ENCODE results near the gene SEC14L2.

The SEC14L2 gene

GRCh38 chr22:30424534-30425326 is 27.9 kb downstream of the SEC14L2 start:
- peak overlapping the region; percentile 38 for H3K4me3 ChIP-seq (ENCODE audit: low read depth, low read length)

DNA sequence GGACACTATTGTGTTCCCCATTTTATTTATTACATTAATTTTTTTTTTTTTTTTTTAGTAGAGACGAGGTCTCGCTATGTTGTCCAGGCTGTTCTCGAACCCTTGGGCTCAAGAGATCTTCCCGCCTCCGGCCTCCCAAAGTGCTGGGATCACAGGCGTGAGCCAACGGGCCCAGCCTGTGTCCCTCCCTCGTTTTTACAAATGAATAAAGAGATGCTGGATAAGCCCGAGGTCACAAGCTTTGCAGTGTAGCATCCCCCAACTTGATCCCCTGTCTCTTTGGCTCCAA is 28.5 kb downstream of the SEC14L2 start:
- H3K4me3 ChIP-seq (ENCODE audit: low read depth, low read length), result peak overlapping the region; percentile 79

DNA sequence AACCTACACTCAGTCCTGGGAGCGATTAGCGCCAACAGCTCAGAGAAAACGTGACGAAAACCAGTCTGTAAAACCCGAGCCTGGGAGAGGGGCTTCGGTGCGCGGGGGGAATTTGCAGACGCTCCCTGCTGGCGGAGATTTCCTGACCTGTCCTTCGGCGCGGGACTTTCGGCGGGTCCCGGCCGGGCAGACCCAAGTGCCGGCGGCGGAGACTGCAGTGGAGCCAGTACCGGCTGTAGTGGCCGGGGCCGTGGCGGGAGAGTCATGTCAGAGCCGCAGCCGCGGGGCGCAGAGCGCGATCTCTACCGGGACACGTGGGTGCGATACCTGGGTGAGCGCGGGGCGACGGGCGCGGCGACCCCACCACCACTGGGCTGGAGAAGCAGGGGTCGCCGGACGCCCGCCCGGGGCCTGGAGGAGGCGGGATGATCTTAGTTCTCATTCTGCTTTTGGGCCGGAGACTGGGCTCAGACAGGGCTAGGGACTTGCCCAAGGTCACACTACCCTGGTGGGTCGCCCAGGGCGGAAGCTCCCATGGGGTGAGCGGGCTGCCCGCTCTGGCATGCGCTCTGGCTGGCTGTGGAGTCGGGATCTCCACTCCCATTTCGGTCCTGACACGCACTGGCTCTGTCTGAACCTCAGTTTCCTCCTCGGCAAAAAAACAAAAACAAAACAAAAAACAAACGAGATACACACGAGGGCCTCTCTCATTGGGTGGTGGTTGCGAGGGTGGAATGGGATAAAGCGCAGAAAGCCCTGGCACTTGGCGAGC is 29.0 kb downstream of the SEC14L2 start, which contains the start of gene MTFP1:
Gene MTFP1 (plus strand): TSS at position 153 of the 772 bp plus-strand sequence. CDS start 112 bp downstream, at position 265.
- H3K4me3 ChIP-seq (ENCODE audit: low read depth, low read length), result peak within 1 kb of the TSS; percentile 79

DNA sequence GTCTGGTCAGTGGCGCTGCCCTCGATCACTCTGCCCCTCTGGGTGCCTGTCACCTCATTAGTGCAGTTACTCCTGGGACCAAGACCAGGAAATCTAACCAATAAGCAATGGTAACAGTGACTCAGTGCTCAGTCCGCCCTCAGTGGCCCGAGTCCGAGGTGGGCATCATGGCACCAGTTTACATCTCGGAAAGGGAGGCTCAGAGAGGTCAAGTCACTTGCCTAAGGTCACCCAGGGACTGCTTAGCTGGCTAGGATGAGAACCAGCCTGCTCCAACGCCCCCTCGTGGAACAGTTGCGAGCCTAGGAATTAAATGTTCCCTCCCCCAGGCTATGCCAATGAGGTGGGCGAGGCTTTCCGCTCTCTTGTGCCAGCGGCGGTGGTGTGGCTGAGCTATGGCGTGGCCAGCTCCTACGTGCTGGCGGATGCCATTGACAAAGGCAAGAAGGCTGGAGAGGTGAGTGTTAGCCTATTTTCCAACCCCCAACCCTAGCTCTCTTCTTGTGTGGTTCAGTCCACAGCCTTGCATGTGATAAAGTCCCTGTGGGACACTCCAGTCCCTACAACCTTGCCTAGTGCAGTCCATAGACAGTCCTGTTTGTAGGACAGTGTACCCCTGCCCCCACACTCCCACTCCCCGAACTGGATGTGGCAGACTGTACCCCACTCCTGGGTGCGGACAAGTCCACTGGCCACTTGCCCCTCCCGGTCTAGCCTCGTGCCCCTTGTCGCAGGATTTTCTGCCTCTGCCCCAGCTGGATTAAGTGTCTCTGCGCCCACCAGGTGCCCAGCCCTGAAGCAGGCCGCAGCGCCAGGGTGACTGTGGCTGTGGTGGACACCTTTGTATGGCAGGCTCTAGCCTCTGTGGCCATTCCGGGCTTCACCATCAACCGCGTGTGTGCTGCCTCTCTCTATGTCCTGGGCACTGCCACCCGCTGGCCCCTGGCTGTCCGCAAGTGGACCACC is 29.9 kb downstream of the SEC14L2 start:
- peak overlapping the region; percentile 79 for H3K4me3 ChIP-seq (ENCODE audit: low read depth, low read length)

DNA sequence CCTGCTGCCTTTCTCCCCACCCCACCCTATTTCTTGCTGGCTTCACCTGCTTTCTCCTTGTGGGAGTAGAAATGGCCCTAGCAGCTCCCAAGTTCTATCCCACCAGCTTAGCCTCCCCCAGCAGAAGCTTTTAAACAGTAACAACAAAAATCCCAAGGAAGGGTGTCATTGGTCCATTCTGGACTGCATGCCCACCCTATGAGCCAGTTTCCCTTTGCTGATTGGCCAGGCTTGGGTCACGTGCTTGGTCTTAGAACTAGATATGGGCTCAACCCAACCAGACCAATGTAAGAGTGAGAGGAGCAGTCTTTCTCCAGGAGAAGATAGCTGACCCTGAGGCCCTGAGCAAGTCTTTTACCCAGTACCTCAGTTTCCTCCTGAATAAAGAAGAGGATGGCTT is 31.1 kb downstream of the SEC14L2 start:
- no peak overlapping the region for H3K4me3 ChIP-seq (ENCODE audit: low read depth, low read length)

GRCh38 chr22:30429887-30430286 is 33.1 kb downstream of the SEC14L2 start:
- H3K4me3 ChIP-seq (ENCODE audit: low read depth, low read length), result no peak overlapping the region

- no peak overlapping the region for H3K4me3 ChIP-seq (ENCODE audit: low read depth, low read length)
These were observed 34.1 kb downstream of the SEC14L2 start for GRCh38 chr22:30430933-30431332.

DNA sequence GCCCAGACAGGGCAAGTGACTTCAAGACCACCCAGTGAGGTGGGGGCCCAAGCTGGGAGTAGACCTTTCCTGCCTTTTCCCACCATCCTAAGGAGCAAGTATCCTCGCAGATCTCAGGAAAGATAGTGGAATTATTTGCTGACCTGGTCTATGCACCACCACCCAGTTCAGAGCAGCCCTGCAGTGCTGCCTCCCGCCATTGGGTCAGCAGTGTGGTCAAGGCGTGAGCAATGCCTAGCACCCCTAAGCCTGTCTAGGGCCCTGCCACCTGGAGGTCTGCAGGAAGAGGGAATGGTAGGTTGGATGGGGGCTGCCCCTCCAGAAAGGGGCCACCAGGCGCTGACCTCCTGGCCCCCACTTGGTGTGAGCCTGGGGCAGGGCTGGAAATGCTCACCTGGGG is 35.3 kb downstream of the SEC14L2 start:
- H3K4me3 ChIP-seq (ENCODE audit: low read depth, low read length), result no peak overlapping the region

DNA sequence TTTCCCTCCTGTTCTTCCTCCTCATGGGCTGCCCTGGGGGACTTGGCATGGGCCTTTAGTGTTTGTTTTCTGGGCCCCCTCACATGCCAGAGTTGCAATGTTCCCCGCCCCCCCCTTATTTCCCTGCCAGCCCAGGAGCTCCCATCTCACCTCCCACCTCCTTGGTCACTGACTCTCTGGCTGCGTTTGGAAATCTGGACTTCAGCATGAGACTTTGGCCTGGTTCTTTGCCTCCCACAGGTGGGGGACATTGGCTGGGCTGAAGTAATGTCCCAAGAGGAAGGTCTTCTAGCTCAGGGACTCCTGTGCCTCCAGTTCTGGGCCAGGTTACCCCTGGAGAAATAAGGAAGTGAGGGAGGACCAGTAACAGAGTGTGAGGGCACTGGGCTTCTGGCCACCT is 35.7 kb downstream of the SEC14L2 start:
- no peak overlapping the region for H3K4me3 ChIP-seq (ENCODE audit: low read depth, low read length)

- H3K4me3 ChIP-seq (ENCODE audit: low read depth, low read length), result no peak overlapping the region
These were observed 36.4 kb downstream of the SEC14L2 start for GRCh38 chr22:30433227-30433626.

GRCh38 chr22:30433773-30434172 is 37.0 kb downstream of the SEC14L2 start:
- no peak overlapping the region for H3K4me3 ChIP-seq (ENCODE audit: low read depth, low read length)

- no peak overlapping the region for H3K4me3 ChIP-seq (ENCODE audit: low read depth, low read length)
These were observed 38.0 kb downstream of the SEC14L2 start for GRCh38 chr22:30434843-30435242.

DNA sequence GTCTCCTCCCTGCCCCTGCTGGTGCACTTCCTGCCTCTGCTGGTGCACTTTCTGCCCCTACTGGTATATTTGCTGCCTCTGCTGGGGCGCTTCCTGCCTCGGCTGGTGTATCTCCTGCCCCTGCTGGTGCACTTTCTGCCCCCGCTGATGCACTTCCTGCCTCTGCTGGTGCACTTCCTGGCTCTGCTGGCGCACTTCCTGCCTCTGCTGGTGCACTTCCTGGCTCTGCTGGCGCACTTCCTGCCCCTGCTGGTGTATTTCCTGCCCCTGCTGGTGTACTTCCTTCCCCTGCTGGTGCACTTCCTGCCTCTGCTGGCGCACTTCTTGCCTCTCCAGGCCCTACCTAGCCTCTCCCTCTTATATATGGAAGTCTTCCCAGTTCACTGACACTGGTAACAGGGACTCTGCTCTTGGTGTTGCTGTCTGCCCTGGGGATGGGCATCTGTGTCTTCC is 38.9 kb downstream of the SEC14L2 start:
- H3K4me3 ChIP-seq (ENCODE audit: low read depth, low read length), result no peak overlapping the region

- no peak overlapping the region for H3K4me3 ChIP-seq (ENCODE audit: low read depth, low read length)
These were observed 39.4 kb downstream of the SEC14L2 start for GRCh38 chr22:30436196-30436595.

GRCh38 chr22:30438559-30438958 is 41.7 kb downstream of the SEC14L2 start:
- no peak overlapping the region for H3K4me3 ChIP-seq (ENCODE audit: low read depth, low read length)

- H3K4me3 ChIP-seq (ENCODE audit: low read depth, low read length), result no peak overlapping the region
These were observed 42.4 kb downstream of the SEC14L2 start for GRCh38 chr22:30439226-30439625.

DNA sequence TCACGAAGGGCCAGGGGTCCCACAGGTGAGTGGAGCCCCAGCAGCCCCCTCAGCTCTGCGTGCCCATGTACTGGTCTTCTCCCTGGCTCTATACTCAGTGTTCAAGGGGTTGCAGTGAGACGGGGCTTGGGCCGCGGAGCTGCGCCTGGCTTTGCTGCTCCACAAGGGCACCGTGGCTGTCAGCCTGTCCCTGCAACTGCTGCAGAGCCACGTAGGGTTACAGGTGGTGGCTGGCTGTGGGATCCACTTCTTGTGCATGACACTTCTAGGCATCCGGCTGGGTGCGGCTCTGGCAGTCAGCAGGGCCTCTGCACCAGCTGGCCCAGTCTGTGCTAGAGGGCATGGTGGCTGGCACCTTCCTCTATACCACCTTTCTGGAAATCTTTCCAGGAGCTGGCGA is 43.0 kb downstream of the SEC14L2 start:
- H3K4me3 ChIP-seq (ENCODE audit: low read depth, low read length), result no peak overlapping the region

- no peak overlapping the region for H3K4me3 ChIP-seq (ENCODE audit: low read depth, low read length)
These were observed 44.3 kb downstream of the SEC14L2 start for GRCh38 chr22:30441088-30441487.

DNA sequence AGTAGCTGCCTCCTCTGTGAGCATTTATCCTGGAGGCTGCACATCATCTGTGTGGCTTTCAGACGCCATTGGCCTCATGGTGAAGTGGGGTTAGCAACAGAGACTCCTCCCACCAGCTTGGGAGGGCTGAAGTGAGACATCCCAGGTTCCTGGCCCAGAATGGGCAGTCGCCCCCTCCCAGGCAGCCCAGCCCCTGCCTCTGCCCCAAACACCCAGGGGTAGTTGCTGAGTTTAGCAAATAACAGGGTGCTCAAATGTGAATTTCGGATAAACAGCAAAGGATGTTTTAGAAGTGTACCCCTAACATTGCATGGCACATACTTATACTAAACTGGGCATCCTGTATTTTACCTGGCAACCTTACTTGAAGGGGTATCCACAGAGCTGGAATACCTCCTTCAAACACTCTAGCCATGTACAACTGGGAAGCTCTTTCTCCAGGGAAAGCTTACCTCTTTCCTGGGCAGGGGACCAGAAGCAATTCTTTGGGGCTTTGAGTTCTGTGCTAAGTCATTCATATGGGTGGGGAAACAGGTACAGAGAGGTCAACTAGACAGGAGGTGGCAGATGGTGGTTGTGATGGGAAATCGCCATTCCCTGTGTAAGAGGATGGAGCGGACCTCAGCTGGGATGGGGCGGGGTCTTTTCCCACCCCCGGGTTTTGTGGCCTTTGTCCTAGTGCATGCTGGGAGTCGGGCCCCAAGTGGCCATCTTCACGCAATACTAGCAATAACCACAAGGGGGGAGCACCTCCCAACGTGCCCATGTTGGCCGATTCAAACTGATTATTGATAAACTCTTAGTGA is 48.0 kb downstream of the SEC14L2 start:
- no peak overlapping the region for H3K4me3 ChIP-seq (ENCODE audit: low read depth, low read length)

DNA sequence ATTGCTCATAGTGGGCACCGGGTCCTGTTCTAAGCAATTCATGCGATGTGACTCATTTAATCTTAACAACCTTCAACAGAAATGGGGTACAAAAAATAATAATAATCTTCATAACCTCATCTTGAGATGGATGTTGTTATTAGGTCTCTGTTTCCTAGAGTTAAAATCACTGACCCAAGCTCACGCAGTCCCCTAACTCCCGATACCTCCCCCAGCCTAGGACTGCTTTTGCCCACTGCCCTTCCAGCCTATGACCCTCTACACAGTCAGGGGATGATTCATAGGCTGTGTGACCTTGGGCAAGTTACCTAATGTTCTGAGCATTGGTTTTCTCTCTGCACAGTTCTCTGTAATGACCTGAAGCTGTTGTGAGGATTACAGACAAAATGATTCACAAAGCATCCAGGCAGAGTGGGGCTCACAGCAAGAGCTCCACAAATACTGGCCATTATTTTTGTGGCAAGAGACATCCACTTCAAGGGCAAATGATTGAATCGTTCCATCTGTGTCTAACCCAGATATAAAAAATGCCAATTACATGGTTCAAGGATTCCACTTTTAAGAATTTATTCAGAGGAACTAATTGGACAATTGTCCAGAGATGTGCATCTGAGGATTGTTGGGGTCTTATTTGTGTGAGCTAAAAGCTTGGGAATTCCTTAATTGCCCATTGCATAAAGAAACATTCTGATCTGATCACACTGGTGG is 48.8 kb downstream of the SEC14L2 start:
- no peak overlapping the region for H3K4me3 ChIP-seq (ENCODE audit: low read depth, low read length)
